ENCODE data around the gene TEX54.
"Not testable (repeated sequence)": the region's sequence is repeated elsewhere in the genome, so short reads cannot be mapped to it uniquely, and the experiment has no call there.

TEX54 gene

GRCh38 chr11:62860835-62861563 is 28.4 kb upstream of the TEX54 start:
- Histone ChIP-seq H3K9me2 (ENCODE audit: low read depth, low read length) (no peaks in the 10 kb centered on the region), H3K4me1 (ENCODE audit: insufficient read depth, low read length, severe bottlenecking) (peaks cover 59% of the 10 kb centered on the region), H3K4me3 (ENCODE audit: low read depth, low read length, poor library complexity, severe bottlenecking) (no peak overlapping the region), H3K27ac (ENCODE audit: low read depth, low read length, poor library complexity, severe bottlenecking) (peak overlapping the region; percentile 73), H3K27me3 (ENCODE audit: insufficient read depth, low read length) (no peaks in the 10 kb centered on the region), H3K9me3 (ENCODE audit: low read length) (no peaks in the 10 kb centered on the region), H3K79me2 (ENCODE audit: insufficient read depth, low read length) (peaks cover 63% of the 10 kb centered on the region), H4K20me1 (ENCODE audit: insufficient read depth, low read length) (no peaks in the 10 kb centered on the region), H3F3A (ENCODE audit: insufficient read depth, low read length) (no peaks in the 10 kb centered on the region), H2AFZ (ENCODE audit: low read length) (no peak overlapping the region), H3K9ac (ENCODE audit: low read length) (peak overlapping the region; percentile 9; the same call in 1 of the 2 replicates), H3K4me2 (ENCODE audit: low read length) (peak overlapping the region; percentile 51), H3K36me3 (ENCODE audit: insufficient read depth, low read length) (peaks cover 36% of the 10 kb centered on the region)
- TF ChIP-seq EZH2 (IDR thresholded peaks at IDR 0.05; ENCODE audit: borderline replicate concordance, low read length): no peak
- TF ChIP-seq CTCF (IDR thresholded peaks at IDR 0.05; ENCODE audit: low read length): no peak

GRCh38 chr11:62859281-62859703 is 26.7 kb upstream of the TEX54 start:
- H3K4me3 ChIP-seq (ENCODE audit: low read depth, low read length, poor library complexity, severe bottlenecking): peak overlapping the region; percentile 25
- peak overlapping the region; percentile 21; the same call in 1 of the 2 replicates for H3K9ac ChIP-seq (ENCODE audit: low read length)
- not testable (repeated sequence) for H4K20me1 ChIP-seq (ENCODE audit: insufficient read depth, low read length); H3K27me3 ChIP-seq (ENCODE audit: insufficient read depth, low read length); H3K9me3 ChIP-seq (ENCODE audit: low read length); H2AFZ ChIP-seq (ENCODE audit: low read length); H3K9me2 ChIP-seq (ENCODE audit: low read depth, low read length)
- H3K36me3 ChIP-seq (ENCODE audit: insufficient read depth, low read length): peaks cover 36% of the 10 kb centered on the region
- H3K27ac ChIP-seq (ENCODE audit: low read depth, low read length, poor library complexity, severe bottlenecking): peak overlapping the region; percentile 73
- H3K79me2 ChIP-seq (ENCODE audit: insufficient read depth, low read length): peaks cover 60% of the 10 kb centered on the region
- H3F3A ChIP-seq (ENCODE audit: insufficient read depth, low read length): peaks cover 12% of the 10 kb centered on the region
- H3K4me2 ChIP-seq (ENCODE audit: low read length): peak overlapping the region; percentile 47
- H3K4me1 ChIP-seq (ENCODE audit: insufficient read depth, low read length, severe bottlenecking): peaks cover 63% of the 10 kb centered on the region

GRCh38 chr11:62858201-62858600 is 25.6 kb upstream of the TEX54 start:
- peaks cover 23% of the 10 kb centered on the region for H3F3A ChIP-seq (ENCODE audit: insufficient read depth, low read length)
- no peaks in the 10 kb centered on the region for H3K9me2 ChIP-seq (ENCODE audit: low read depth, low read length)
- peak overlapping the region; percentile 83 for H3K27ac ChIP-seq (ENCODE audit: low read depth, low read length, poor library complexity, severe bottlenecking)
- peaks cover 38% of the 10 kb centered on the region for H3K36me3 ChIP-seq (ENCODE audit: insufficient read depth, low read length)
- peaks cover 53% of the 10 kb centered on the region for H3K79me2 ChIP-seq (ENCODE audit: insufficient read depth, low read length)
- H3K9ac ChIP-seq (ENCODE audit: low read length): peak overlapping the region; percentile 97
- no peak overlapping the region for H2AFZ ChIP-seq (ENCODE audit: low read length)
- peak overlapping the region; percentile 100 for H3K4me3 ChIP-seq (ENCODE audit: low read depth, low read length, poor library complexity, severe bottlenecking)
- no peak for TF ChIP-seq EZH2 (IDR thresholded peaks at IDR 0.05; ENCODE audit: borderline replicate concordance, low read length)
- TF ChIP-seq CTCF (IDR thresholded peaks at IDR 0.05; ENCODE audit: low read length): no peak
- H3K27me3 ChIP-seq (ENCODE audit: insufficient read depth, low read length): no peaks in the 10 kb centered on the region
- peak overlapping the region; percentile 76 for H3K4me2 ChIP-seq (ENCODE audit: low read length)
- peaks cover 73% of the 10 kb centered on the region for H3K4me1 ChIP-seq (ENCODE audit: insufficient read depth, low read length, severe bottlenecking)
- no peaks in the 10 kb centered on the region for H3K9me3 ChIP-seq (ENCODE audit: low read length)
- no peaks in the 10 kb centered on the region for H4K20me1 ChIP-seq (ENCODE audit: insufficient read depth, low read length)

All from OCI-LY1 (cell line).